Coronary artery (tissue), 2 donors: ENCODE measurements around the gene TMEM271.
"Not testable (repeated sequence)": the region's sequence is repeated elsewhere in the genome, so short reads cannot be mapped to it uniquely, and the experiment has no call there.

ENCODE experiments used
- DNase-seq: peaks from one replicate; pipeline ENCODE4 v3.0.0-alpha.2; 2017; ENCODE audit warnings: low spot score
- H3K27ac ChIP-seq, 2 donors: fragments of 200-600 bp; sonication (generic); one replicate each; pipeline ENCODE4 v1.5.1; 2016 to 2019
- H3K4me3 ChIP-seq: fragments of 200-600 bp; sonication (generic); 2 replicates; pipeline ENCODE4 v1.5.1; 2016; ENCODE audit warnings: mild to moderate bottlenecking, moderate library complexity
- TF ChIP-seq, protein P1 (sequence below): fragments of 200-600 bp; sonication (generic); IDR thresholded peaks from one replicate; pipeline ENCODE4 v1.5.1; 2019; ENCODE audit warnings: antibody characterized with exemption

TMEM271 gene

DNA sequence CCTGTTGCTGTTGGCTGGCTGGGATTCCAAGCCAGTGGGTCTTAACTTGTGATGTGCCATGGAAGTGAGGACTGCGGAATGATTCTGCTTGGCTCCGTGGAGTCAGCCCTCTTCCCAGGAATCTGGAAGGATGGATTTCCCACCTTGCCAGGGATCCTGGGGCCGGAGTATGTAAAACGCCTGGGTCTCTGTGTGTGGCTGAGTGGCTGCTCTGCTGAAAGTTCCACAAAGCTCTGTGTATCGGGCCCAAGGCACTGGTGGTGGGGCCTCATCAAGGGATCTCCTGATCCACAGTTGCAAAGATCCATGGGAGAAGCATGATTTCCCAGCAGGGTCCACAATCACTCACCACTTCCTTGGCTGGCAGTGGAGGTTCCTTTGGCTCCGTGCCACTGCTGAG lies 24.1 kb upstream of the TMEM271 start:
- TF ChIP-seq, protein P1, sequence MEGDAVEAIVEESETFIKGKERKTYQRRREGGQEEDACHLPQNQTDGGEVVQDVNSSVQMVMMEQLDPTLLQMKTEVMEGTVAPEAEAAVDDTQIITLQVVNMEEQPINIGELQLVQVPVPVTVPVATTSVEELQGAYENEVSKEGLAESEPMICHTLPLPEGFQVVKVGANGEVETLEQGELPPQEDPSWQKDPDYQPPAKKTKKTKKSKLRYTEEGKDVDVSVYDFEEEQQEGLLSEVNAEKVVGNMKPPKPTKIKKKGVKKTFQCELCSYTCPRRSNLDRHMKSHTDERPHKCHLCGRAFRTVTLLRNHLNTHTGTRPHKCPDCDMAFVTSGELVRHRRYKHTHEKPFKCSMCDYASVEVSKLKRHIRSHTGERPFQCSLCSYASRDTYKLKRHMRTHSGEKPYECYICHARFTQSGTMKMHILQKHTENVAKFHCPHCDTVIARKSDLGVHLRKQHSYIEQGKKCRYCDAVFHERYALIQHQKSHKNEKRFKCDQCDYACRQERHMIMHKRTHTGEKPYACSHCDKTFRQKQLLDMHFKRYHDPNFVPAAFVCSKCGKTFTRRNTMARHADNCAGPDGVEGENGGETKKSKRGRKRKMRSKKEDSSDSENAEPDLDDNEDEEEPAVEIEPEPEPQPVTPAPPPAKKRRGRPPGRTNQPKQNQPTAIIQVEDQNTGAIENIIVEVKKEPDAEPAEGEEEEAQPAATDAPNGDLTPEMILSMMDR = no peak
- Histone ChIP-seq H3K27ac (no peak overlapping the region), H3K4me3 (no peak overlapping the region)
- no peak for DNase-seq

- no peak overlapping the region for H3K4me3 ChIP-seq
- no peak overlapping the region for H3K27ac ChIP-seq
- DNase-seq = no peak
- TF ChIP-seq, protein P1 = no peak
Measured at GRCh38 chr4:598925-599324, 22.8 kb upstream of the TMEM271 start.

- TF ChIP-seq, protein P1 = no peak
- H3K4me3 ChIP-seq = no peak overlapping the region
- no peak for DNase-seq
- no peak overlapping the region for H3K27ac ChIP-seq
Measured at GRCh38 chr4:592825-593520, 16.9 kb upstream of the TMEM271 start.

DNA sequence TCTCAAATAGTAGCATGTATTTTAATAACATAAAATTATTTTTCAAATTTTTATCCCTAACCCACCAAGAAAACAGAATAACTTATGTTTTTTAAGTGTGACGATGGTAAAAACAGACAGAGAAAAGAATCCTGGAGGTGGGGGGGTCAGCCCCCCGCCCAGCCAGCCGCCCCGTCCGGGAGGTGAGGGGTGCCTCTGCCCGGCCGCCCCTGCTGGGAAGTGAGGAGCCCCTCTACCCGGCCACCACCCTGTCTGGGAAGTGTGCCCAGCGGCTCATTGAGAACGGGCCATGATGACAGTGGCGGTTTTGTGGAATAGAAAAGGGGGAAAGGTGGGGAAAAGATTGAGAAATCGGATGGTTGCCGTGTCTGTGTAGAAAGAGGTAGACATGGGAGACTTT lies 16.1 kb upstream of the TMEM271 start:
- H3K4me3 ChIP-seq, H3K27ac ChIP-seq, DNase-seq: not testable (repeated sequence)

- H3K27ac ChIP-seq = no peak overlapping the region
- no peak overlapping the region for H3K4me3 ChIP-seq
- peak; percentile 43 for DNase-seq
- TF ChIP-seq, protein P1 = no peak
Measured at GRCh38 chr4:590313-590841, 14.3 kb upstream of the TMEM271 start.

GRCh38 chr4:589219-589963 lies 13.3 kb upstream of the TMEM271 start:
- Histone ChIP-seq H3K4me3 (no peak overlapping the region), H3K27ac (no peak overlapping the region)
- DNase-seq = peak; percentile 36
- TF ChIP-seq, protein P1 = no peak

- DNase-seq = no peak
- H3K4me3 ChIP-seq = no peak overlapping the region
- TF ChIP-seq, protein P1 = no peak
- no peak overlapping the region for H3K27ac ChIP-seq
Measured at GRCh38 chr4:588351-588849, 12.3 kb upstream of the TMEM271 start.
